HEK293T (cell line): Measurements from ENCODE around the gene ZNRF3.
A peak's percentile ranks its signal among the peaks of the same experiment; 100 is the strongest.

ENCODE experiments used
- CTCF ChIA-PET: fragments of 350-600 bp; formaldehyde crosslinking; extraction: SDS; loops from one replicate; lab custom pipeline; 2021; ENCODE audit warnings: antibody characterized with exemption, inconsistent platforms; lab: Yijun Ruan, JAX
- POLR2A ChIA-PET: fragments of 350-600 bp; formaldehyde crosslinking; extraction: SDS; loops from one replicate; lab custom pipeline; 2020; ENCODE audit warnings: antibody characterized with exemption, inconsistent platforms; lab: Yijun Ruan, JAX
- DNase-seq: peaks from one replicate; pipeline ENCODE4 v3.0.0; 2012; ENCODE audit warnings: mixed read lengths; ENCODE audit errors: extremely low spot score
- ARNT ChIP-seq: fragments of 450-650 bp; IDR thresholded peaks from 2 replicates; pipeline ENCODE4 v1.6.1; 2017; ENCODE audit warnings: mild to moderate bottlenecking
- BHLHE40 ChIP-seq: fragments of 450-650 bp; IDR thresholded peaks from 2 replicates; pipeline ENCODE4 v1.6.1; 2016; ENCODE audit warnings: mild to moderate bottlenecking, moderate library complexity, borderline replicate concordance
- CTBP1 ChIP-seq: fragments of 450-650 bp; IDR thresholded peaks from 2 replicates; pipeline ENCODE4 v1.6.1; 2016; ENCODE audit warnings: borderline replicate concordance
- ELF4 ChIP-seq: fragments of 450-650 bp; IDR thresholded peaks from 2 replicates; pipeline ENCODE4 v1.6.1; 2017; ENCODE audit warnings: antibody characterized with exemption
- FOXA1 ChIP-seq: fragments of 450-650 bp; IDR thresholded peaks from 2 replicates; pipeline ENCODE4 v1.6.1; 2016; ENCODE audit warnings: mild to moderate bottlenecking
- FOXK2 ChIP-seq: fragments of 450-650 bp; IDR thresholded peaks from 2 replicates; pipeline ENCODE4 v1.6.1; 2016; ENCODE audit warnings: mild to moderate bottlenecking
- FOXM1 ChIP-seq: fragments of 450-650 bp; IDR thresholded peaks from 2 replicates; pipeline ENCODE4 v1.6.1; 2017; ENCODE audit warnings: mild to moderate bottlenecking, borderline replicate concordance
- HDGF ChIP-seq: fragments of 450-650 bp; IDR thresholded peaks from 2 replicates; pipeline ENCODE4 v1.6.1; 2017; ENCODE audit warnings: antibody characterized with exemption, borderline replicate concordance
- L3MBTL2 ChIP-seq: fragments of 450-650 bp; conservative IDR thresholded peaks from 2 replicates; pipeline ENCODE4 v1.6.1; 2016; ENCODE audit warnings: mild to moderate bottlenecking
- LEF1 ChIP-seq: fragments of 450-650 bp; IDR thresholded peaks from 2 replicates; pipeline ENCODE4 v1.6.1; 2017; ENCODE audit warnings: mild to moderate bottlenecking, borderline replicate concordance
- NFRKB ChIP-seq: fragments of 450-650 bp; IDR thresholded peaks from 2 replicates; pipeline ENCODE4 v1.6.1; 2016; ENCODE audit warnings: mild to moderate bottlenecking, moderate library complexity
- PKNOX1 ChIP-seq: fragments of 450-650 bp; IDR thresholded peaks from 2 replicates; pipeline ENCODE4 v1.6.1; 2016
- SP1 ChIP-seq: fragments of 450-650 bp; IDR thresholded peaks from 2 replicates; pipeline ENCODE4 v1.6.1; 2017
- SUZ12 ChIP-seq: fragments of 450-650 bp; IDR thresholded peaks from 2 replicates; pipeline ENCODE4 v1.6.1; 2016; ENCODE audit warnings: mild to moderate bottlenecking
- TARDBP ChIP-seq: fragments of 450-650 bp; IDR thresholded peaks from 2 replicates; pipeline ENCODE4 v1.6.1; 2016
- ZNF384 ChIP-seq: fragments of 450-650 bp; IDR thresholded peaks from 2 replicates; pipeline ENCODE4 v1.6.1; 2016

Gene ZNRF3

GRCh38 chr22:29050457-29050856 lies 167.1 kb downstream of the ZNRF3 start:
- CTCF ChIA-PET = no interaction called here
- POLR2A ChIA-PET = no interaction called here
- no peak for DNase-seq
- TF ChIP-seq ARNT (no peak), TARDBP (no peak), ELF4 (no peak), SP1 (no peak), FOXA1 (no peak), FOXM1 (no peak), NFRKB (no peak), ZNF384 (no peak), BHLHE40 (no peak), HDGF (no peak), PKNOX1 (no peak), CTBP1 (no peak), L3MBTL2 (no peak), LEF1 (no peak), SUZ12 (no peak), FOXK2 (no peak)

- no peak for DNase-seq
- ChIA-PET POLR2A (interaction anchor here (1.5 kb wide), 1 partner anchor 29 kb away, joined by 3 read pairs; no protein-coding TSS in a partner anchor), CTCF (interaction anchor here (0.5 to 1.8 kb wide), 2 partner anchors 12 to 394 kb away, joined by 3 to 8 read pairs; no protein-coding TSS in a partner anchor)
- TF ChIP-seq SP1 (no peak), ARNT (no peak), CTBP1 (no peak), SUZ12 (no peak), PKNOX1 (no peak), ELF4 (no peak)
These were observed 169.8 kb downstream of the ZNRF3 start for GRCh38 chr22:29053048-29053702.

- ChIA-PET CTCF (interaction anchor here (1.3 to 1.8 kb wide), 3 partner anchors 12 to 100 kb away, joined by 4 to 8 read pairs (median 5); no protein-coding TSS in a partner anchor), POLR2A (interaction anchor here (0.9 kb wide), 1 partner anchor 16 kb away, joined by 3 read pairs; no protein-coding TSS in a partner anchor)
- no peak for TF ChIP-seq PKNOX1
- TF ChIP-seq BHLHE40 = no peak
- TF ChIP-seq LEF1 = no peak
- TF ChIP-seq NFRKB = no peak
- no peak for TF ChIP-seq FOXA1
- TF ChIP-seq ARNT = no peak
- TF ChIP-seq SUZ12 = no peak
- no peak for DNase-seq
These were observed 170.9 kb downstream of the ZNRF3 start for GRCh38 chr22:29054251-29054767.

- POLR2A ChIA-PET = no interaction called here
- no peak for DNase-seq
- TF ChIP-seq BHLHE40 (no peak), L3MBTL2 (0 out of 2 replicates have a peak, but pooled peaks have one; percentile 16)
- CTCF ChIA-PET = interaction anchor here (0.6 to 2.5 kb wide), 5 partner anchors 12 to 99 kb away, joined by 3 to 5 read pairs (median 4); partner anchors contain the start of gene KREMEN1
These were observed 171.9 kb downstream of the ZNRF3 start for GRCh38 chr22:29055192-29055830.

GRCh38 chr22:29056472-29056871 lies 173.1 kb downstream of the ZNRF3 start:
- POLR2A ChIA-PET = no interaction called here

More at GRCh38 chr22:29056472-29056871, 173.1 kb downstream of the ZNRF3 start:
- CTCF ChIA-PET = interaction anchor here (1.0 to 2.5 kb wide), 2 partner anchors 16 to 189 kb away, joined by 3 to 5 read pairs; no protein-coding TSS in a partner anchor
- TF ChIP-seq NFRKB = no peak
- no peak for TF ChIP-seq TARDBP
- no peak for TF ChIP-seq PKNOX1
- TF ChIP-seq ARNT = no peak
- no peak for TF ChIP-seq LEF1
- no peak for TF ChIP-seq BHLHE40
- no peak for TF ChIP-seq ZNF384
- no peak for TF ChIP-seq CTBP1
- no peak for TF ChIP-seq FOXK2
- no peak for TF ChIP-seq ELF4
- TF ChIP-seq HDGF = no peak
- DNase-seq = no peak
